Gastroesophageal sphincter (tissue), 3 donors: ENCODE results near the gene CHIC2.

ENCODE experiments used
- POLR2A ChIP-seq, 2 donors: fragments of 450-650 bp; IDR thresholded peaks; one replicate each; pipeline ENCODE4 v1.6.1; 2017; ENCODE audit warnings: antibody characterized with exemption in 2 of 2, mild to moderate bottlenecking in 2 of 2, moderate library complexity in 1 of 2
- TF ChIP-seq, protein P1 (sequence below), 4 experiments: fragments of 200-600 bp in 2 of 4; fragments of 450-650 bp in 2 of 4; sonication (generic) in 1 of 4; IDR thresholded peaks; one replicate each; pipeline ENCODE4 v1.5.1; 2017 to 2019; ENCODE audit warnings: antibody characterized with exemption in 4 of 4, mild to moderate bottlenecking in 2 of 4, moderate library complexity in 2 of 4

DNA sequence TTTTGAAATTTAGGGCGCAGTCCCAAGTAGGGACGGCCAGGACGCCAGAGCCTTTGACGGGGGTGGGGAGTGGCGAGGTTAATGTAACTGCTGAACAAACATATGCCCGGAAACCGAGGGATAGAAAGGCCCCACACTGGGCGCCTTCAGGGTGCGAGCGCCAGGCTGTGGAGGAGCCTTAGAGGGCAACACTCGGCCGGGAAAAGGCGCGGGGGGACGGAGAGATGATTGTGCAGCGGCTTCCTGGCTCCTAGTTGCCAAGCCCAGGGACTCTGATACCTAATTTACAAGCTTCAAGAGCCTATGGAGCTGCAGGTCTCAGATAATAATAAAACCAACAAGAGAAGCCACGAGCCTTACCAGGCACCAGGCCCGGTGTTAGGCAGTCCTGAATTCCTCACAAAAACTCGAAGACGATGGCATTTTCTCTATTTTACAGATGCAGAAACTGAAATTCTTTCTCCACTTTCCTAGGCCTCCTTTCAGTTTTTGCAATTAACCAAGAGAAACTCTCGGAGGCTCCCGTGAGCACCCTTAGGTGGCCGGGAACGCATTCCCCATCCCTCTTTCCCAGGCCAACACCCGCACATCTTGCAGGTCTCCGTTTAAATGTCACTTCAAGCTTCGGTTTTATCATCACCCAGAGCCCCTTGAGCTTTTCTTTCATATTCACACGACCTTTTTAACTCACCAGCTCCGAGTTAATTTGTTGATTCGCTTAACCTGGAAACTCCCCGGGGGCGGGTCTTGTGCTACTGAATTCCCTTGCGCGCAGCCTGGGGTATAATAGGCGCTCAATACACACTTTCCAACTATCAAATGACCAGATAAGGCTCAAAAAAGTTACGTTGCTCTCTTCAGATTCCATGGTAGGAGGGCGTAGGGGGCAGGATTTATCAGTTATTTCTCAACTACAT lies 29.2 kb upstream of the CHIC2 start:
- TF ChIP-seq, protein P1, sequence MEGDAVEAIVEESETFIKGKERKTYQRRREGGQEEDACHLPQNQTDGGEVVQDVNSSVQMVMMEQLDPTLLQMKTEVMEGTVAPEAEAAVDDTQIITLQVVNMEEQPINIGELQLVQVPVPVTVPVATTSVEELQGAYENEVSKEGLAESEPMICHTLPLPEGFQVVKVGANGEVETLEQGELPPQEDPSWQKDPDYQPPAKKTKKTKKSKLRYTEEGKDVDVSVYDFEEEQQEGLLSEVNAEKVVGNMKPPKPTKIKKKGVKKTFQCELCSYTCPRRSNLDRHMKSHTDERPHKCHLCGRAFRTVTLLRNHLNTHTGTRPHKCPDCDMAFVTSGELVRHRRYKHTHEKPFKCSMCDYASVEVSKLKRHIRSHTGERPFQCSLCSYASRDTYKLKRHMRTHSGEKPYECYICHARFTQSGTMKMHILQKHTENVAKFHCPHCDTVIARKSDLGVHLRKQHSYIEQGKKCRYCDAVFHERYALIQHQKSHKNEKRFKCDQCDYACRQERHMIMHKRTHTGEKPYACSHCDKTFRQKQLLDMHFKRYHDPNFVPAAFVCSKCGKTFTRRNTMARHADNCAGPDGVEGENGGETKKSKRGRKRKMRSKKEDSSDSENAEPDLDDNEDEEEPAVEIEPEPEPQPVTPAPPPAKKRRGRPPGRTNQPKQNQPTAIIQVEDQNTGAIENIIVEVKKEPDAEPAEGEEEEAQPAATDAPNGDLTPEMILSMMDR (IDR thresholded peaks at IDR 0.05), result no peak
- no peak for TF ChIP-seq POLR2A (IDR thresholded peaks at IDR 0.05)
